ENCODE measurements around the gene BNC2.

Gene BNC2

GRCh38 chr9:16750553-16750952 is 119.9 kb downstream of the BNC2 start:
- no peak for DNase-seq

GRCh38 chr9:16745359-16745758 is 125.1 kb downstream of the BNC2 start:
- no peak for DNase-seq

- DNase-seq = no peak
Observed at GRCh38 chr9:16744394-16744793, 126.1 kb downstream of the BNC2 start.

- no peak for DNase-seq
Observed at GRCh38 chr9:16743375-16743774, 127.1 kb downstream of the BNC2 start.

- DNase-seq = no peak
Observed at GRCh38 chr9:16735001-16735400, 135.5 kb downstream of the BNC2 start.

- DNase-seq = no peak
Observed at GRCh38 chr9:16732546-16732945, 137.9 kb downstream of the BNC2 start.

GRCh38 chr9:16730162-16730561 is 140.3 kb downstream of the BNC2 start:
- no peak for DNase-seq

GRCh38 chr9:16729651-16730050 is 140.8 kb downstream of the BNC2 start:
- no peak for DNase-seq

- DNase-seq = no peak
Observed at GRCh38 chr9:16728137-16728508, 142.3 kb downstream of the BNC2 start.

GRCh38 chr9:16727452-16728136 is 142.9 kb downstream of the BNC2 start:
- no peak for DNase-seq

GRCh38 chr9:16726718-16727451 is 143.6 kb downstream of the BNC2 start:
- DNase-seq = no peak

GRCh38 chr9:16726029-16726428 is 144.4 kb downstream of the BNC2 start:
- no peak for DNase-seq

GRCh38 chr9:16725066-16725465 is 145.4 kb downstream of the BNC2 start:
- no peak for DNase-seq

GRCh38 chr9:16721972-16722371 is 148.5 kb downstream of the BNC2 start:
- no peak for DNase-seq

- no peak for DNase-seq
Observed at GRCh38 chr9:16720386-16720785, 150.1 kb downstream of the BNC2 start.

- no peak for DNase-seq
Observed at GRCh38 chr9:16719921-16720320, 150.5 kb downstream of the BNC2 start.

- no peak for DNase-seq
Observed at GRCh38 chr9:16718952-16719351, 151.5 kb downstream of the BNC2 start.

- DNase-seq = no peak
Observed at GRCh38 chr9:16718296-16718695, 152.2 kb downstream of the BNC2 start.

GRCh38 chr9:16716601-16717000 is 153.9 kb downstream of the BNC2 start:
- no peak for DNase-seq

GRCh38 chr9:16715404-16715803 is 155.1 kb downstream of the BNC2 start:
- no peak for DNase-seq

GRCh38 chr9:16712787-16713186 is 157.7 kb downstream of the BNC2 start:
- no peak for DNase-seq

- no peak for DNase-seq
Observed at GRCh38 chr9:16710888-16711287, 159.6 kb downstream of the BNC2 start.

GRCh38 chr9:16709924-16710323 is 160.5 kb downstream of the BNC2 start:
- no peak for DNase-seq

- DNase-seq = no peak
Observed at GRCh38 chr9:16708656-16709435, 161.6 kb downstream of the BNC2 start.
